HuH-7 (cell line): ENCODE results near the gene HGS.
A peak's percentile ranks its signal among the peaks of the same experiment; 100 is the strongest.
"Not testable (repeated sequence)": the region's sequence is repeated elsewhere in the genome, so short reads cannot be mapped to it uniquely, and the experiment has no call there.

Experiments
- DNase-seq: peaks from one replicate; pipeline ENCODE4 v3.0.0; 2011; ENCODE audit warnings: low spot score

HGS gene

DNA sequence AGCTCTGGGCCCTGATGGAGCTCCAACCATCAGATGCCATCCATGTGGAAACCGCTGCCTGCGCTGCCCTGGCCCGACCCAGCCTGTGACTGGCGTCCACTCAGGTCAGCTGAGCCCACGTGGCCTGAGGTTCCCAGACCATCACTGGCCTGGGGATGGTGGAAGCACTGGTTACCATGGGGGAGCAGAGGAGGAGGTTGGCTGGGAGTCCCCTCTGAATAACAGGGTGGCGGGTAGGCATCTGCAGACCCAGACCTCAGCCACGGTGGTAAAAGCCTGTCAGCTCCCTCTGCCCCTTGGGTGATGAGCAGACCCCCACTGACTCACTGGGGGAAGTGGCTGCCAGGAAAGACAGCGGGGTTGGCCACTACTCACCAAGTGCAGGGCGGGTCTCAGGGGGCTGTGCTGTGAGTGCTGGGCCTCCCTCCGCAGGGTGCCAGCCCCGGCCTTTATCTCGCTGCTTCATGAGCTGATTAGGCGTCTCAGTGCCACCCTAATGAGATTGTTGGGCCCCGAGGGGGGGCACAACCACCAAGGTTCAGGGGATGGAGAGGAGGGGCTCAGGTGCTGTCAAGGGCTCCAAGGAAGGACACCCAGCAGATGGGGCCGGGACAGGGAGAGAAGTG is 27.6 kb upstream of the HGS start, which contains the start of gene PDE6G:
Gene PDE6G (minus strand): TSS at position 425 of the 626 bp plus-strand sequence. CDS start 3,237 bp downstream, outside the sequence.
- no peak for DNase-seq

DNA sequence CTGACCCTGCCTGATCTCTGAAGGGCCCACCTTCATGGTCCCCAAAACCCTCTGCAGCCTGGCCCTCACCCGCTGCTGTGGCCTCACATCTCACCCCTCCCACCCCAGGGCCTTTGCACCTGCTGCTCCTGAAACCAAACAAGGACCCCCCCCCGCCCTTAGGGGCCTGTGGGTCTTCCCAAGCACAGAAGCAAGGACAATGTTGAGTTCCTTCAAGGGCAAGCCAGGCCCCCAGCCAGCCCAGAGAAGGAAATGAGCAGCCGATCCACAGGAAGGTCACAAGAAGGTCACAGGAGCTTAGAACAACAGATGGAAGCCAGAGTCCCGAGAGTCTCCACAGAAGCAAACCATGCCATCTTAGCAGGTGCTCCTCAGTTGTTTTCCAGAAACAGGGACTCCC is 27.0 kb upstream of the HGS start:
- no peak for DNase-seq

DNA sequence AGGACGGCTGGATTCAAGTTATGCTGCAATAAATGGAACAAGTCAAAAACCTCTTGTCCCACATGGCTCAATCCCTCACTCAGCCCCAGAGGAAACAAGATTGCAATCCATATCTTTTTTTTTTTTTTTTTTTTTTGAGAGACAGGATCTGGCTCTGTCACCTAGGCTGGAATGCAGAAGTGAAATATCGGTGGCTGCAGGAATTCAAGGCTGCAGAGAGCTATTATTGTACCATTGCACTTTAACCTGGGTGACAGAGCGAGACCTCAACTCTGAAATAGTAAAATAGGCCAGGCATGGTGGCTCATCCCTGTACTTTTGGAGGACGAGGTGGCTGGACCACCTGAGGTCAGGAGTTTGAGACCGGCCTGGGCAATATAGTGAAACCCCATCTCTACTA is 24.8 kb upstream of the HGS start:
- no peak for DNase-seq

DNA sequence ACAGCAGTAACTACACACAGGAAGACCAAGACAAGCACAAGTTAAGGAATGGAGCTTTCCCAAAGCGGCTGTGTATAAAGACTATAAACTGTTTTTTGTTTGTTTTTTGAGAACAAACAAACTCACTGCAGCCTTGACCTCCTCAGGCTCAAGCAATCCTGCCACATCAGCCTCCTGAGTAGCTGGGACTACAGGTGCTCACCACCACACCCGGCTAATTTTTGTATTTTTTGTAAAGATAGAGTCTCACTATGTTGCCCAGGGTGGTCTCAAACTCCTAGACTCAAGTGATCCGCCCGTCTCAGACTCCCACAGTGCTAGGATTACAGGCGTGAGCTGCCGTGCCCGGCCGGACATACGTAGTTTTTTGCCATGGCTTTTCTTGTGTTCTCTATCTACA is 23.4 kb upstream of the HGS start:
- DNase-seq: no peak

DNA sequence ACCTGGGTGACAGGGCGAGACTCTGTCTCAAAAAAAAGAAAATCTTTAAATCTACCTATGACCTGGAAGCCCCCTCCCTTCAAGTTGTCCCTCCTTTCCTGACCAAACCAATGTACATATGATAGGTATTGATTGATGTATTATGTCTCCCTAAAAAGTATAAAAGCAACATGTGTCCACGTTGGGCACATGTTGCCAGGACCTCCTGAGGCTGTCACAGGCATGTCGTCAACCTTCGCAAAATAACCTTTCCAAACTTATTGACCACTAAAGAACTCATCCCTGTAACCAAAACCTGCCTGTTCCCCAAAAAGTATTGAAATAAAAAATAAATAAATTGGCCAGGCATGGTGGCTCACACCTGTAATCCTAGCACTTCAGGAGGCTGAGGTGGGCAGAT is 21.8 kb upstream of the HGS start:
- DNase-seq: no peak

DNA sequence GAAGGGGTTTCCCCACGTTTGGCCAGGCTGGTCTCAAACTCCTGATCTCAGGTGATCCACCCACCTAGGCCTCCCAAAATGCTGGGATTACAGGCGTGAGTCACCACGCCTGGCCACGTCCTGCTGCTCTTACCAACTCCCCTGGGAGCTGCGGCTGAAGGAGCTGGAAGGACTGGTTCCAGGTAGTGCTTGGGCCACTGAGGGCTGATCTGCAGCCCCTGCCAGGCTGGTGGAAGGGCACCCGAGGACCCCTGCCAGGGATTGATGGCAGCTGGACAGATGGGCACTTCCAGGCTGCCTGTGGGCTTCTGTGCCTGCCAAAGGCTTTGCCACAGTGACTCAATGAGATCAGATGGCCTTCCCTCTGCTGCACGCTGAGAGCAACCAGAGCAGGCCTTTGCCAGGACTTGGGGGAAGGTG is 19.8 kb upstream of the HGS start:
- no peak for DNase-seq

DNA sequence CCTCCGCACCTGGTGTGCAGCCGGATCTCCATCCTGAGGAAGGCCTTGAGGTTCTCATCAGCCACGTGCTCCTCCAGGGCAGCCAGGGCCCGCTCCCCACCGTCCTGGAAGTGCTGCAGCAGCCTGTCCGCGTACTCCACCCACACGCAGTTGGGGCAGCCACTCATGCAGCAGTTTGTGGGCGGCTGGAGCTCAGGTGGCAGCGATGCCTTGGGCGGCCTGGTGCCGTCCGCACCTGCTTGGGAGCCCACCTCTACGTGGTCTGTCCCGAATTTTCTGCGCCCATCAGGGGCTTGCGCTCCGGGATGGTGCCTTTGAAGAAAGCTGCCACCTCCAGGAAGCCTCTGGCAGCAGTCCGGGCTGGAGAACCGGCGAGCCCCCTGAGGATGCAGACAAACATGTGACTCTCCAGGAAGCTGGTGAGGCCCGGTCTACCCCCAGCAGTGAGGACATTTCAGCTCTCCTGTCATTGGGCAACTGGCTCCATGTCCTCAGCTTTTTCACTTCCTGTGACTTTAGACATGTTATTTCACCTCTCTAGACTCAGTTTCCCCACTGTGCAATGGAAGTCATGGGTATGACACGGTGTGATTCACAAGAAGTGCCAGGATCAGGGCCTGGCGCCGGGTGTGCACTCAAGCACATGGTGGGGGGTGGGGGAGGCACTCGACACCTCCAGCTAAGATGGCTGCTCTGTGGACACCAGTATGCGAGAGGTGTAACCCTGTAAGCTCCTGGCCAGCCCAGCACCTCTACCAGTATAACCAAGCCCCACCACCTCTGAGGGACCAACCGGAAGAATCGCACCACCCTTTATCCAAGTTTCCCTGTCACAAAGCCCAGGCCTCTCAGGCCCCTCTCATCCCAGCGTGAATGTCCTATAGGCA is 18.4 kb upstream of the HGS start:
- peak; percentile 49 for DNase-seq

DNA sequence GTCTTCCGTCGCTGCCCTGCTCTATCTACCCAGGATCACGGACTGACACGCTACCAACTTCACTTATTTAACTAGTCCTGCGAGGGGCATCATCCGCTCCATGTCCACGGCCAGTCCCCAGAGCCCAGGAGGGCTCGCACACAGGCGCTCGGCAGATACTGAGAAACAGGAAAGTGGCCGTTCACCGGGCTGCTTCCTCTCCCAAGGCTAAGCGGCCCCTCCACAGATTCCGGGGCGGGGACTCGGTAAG is 17.8 kb upstream of the HGS start:
- DNase-seq: no peak

DNA sequence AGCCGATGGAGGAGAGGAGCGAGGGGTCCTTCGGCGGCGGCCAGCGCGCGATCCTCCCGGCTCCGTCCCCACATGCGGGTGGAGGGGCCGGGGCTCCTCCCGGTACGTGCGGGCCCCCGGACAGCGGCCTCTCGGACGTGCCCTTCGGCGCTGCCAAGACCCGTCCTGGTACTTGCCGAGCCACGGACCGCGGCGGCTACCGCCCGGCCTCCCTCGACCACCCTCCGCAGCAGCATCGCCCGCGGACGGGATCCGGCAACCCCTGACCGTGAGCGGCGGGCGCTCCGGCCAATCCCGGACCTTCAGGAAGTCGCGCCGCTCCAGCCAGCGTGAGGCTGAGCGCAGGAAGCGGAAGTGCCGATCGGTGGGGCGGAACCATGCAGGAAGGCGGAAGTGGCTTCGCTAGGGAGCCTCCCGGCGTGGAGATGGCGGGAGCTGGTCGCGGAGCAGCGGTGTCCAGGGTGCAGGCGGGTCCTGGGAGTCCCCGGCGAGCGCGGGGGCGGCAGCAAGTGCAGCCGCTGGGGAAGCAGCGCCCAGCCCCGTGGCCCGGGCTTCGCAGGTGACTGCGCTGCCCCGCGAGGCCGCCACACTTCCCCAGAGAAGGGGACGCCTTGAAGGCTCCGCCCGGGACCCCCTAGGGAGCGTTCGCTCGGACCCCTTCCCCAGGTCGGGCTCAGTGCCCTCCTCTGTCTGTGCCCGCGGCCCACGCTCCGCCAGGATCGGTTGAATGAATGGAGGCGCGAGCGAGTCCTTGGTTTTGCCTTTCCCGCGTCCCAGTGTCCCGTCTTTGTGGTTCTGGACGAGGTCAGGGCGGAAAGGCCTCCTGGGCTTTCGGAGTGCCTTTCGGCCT is 17.2 kb upstream of the HGS start, which contains the start of the genes CCDC137 and OXLD1:
Gene CCDC137 (plus strand): TSS at position 396 of the 850 bp plus-strand sequence. CDS start 30 bp downstream, at position 426.
Gene OXLD1 (minus strand): TSS at position 264 of the 850 bp plus-strand sequence. CDS start 28 bp downstream, at position 236.
- peak; percentile 99 for DNase-seq

DNA sequence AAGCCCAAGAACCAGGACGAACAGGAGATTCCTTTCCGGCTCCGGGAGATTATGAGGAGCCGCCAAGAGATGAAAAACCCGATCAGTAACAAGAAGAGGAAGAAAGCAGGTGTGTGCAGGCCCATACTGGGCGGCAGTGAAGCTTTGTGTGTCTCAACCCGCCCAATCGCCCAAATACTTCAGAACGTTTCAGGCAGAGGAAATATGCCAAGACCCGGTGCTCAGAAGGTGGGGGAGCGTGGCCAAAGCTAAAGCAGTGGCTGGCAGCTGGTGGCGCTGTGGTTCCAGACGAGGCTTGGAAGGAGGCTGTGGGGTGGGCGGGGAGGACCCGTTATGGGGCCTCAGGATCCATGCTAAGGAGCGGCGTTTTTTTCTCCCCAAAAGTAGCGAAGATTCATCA is 16.1 kb upstream of the HGS start:
- no peak for DNase-seq

DNA sequence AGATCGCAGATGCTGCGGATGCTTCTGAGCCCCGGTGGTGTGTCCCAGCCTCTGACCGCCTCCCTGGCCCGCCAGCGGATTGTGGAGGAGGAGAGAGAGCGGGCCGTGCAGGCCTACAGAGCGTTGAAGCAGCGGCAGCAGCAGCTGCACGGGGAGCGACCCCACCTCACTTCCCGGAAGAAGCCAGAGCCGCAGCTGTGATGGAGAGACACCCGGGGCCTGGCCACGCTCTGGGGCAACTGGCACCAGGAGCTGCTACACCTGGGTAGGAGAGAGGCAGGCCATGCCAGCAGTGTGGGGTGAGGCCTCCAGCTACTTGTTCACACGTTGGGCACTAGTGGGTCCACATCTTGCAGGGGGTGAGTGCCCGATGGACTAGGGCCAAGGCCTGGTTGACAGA is 11.3 kb upstream of the HGS start:
- no peak for DNase-seq

DNA sequence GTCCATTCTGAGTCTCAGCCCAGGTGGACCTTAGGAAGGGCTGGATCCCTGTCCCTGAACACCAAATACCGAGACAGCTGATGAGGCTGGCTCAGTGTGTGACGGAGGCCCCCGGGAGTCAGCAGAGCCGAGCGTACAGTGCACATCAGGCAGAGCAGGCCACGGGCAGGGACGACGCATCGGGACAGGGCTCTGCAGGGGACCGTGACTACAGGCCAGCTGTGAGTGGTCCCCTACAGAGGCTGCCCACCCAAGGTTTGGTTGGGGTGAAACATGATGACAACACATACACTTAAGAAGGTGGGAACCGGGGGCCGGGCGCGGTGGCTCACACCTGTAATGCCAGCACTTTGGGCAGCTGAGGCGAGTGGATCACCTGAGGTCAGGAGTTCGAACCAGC is 10.9 kb upstream of the HGS start:
- DNase-seq: no peak

DNA sequence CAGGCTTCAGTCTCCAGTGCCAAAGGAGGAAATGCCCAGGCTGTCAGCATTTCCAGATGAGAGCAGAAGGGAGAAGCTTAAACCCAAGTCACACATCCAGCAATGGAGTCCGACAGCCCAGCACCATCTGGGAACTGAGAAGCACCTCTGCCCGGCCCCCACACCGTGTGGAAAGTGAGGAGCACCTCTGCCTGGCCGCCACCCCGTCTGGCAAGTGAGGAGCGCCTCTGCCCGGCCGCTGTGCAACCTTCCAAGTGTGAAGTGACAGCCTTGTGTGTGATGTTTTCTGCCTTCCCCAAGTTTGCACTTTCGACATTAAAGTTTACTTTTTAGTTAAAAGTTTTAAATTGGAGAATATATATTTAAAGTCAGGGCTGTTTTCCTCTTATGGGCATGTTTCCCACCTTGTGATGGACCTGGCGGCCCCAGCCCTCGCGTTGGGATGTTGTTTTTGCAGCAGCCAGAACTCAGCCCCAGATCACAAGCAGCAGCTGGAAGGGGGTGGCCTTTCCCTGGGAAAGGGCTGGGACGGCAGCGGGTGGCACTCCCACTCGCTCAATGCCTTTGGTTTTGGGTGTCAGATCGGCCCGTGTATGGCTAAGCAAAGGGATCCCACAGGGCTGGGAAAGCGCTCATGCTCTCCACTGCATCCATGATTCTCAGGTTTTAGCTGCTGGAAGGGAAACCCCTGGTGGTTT is 10.1 kb upstream of the HGS start:
- no peak for DNase-seq

DNA sequence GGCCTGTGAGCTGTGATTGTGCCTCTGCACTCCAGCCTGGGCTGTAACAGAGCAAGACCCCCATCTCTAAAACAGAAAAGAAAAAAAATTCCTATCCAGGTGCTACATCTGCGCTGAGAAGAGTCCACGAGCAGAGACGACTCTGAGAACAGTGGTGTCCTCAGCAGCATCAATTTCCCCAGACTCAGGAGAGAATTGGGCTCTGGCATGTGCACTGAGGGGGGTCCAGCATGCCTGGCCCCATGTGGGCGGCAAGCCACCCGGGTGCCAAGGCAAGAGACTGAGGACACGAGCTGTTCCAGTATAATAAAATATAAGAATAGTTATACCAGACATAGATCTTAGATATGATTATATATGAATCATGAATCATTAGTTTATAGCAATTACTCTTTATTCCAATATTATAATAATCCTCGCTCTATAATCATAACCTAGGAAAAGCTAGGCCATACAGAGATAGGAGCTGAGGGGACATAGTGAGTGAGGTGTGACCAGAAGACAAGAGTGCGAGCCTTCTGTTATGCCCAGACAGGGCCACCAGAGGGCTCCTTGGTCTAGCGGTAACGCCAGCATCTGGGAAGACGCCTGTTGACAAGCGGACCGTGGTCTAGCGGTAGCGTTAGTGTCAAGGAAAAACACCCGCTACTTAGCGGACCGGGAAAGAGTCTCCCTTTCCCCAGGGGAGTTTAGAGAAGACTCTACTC is 8.1 kb upstream of the HGS start:
- not testable (repeated sequence) for DNase-seq

DNA sequence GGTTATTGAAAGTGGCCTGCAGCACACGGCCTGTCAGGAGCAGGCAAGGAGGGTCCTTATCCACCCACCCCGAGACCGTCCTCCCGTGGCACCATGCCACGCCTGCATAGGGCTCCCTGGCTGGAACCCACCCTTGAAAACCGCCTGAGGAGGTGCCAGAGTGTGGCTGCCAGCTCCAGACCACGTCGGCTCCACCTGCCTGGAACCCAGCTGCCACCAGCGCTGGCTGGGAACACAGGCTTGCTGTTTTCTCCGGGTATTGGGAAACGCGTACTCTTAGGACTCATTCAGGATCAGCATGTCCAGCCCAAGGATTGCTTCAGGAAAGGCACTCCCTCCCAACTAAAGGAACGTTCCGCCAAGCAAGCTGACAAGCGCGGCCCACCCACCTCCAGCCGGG is 6.9 kb upstream of the HGS start:
- DNase-seq: no peak

DNA sequence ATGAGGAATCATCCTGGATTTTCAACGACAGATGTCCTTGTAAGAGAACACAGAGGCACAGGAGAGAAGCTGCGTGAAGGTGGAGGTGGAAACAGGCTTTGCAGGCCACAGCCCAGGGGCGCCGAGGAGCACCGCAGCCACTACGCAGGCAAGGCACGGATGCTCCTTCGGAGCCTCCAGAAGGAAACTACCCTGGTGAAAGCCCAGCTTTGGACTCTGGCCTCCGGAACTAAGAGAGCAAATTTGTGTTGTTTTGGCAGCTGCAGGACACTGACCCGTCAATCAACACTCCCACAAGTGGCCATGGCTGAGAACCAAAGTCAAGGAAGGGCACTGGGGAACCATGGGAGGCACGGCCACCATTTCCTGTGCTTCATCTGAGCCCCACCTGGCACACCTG is 3.7 kb upstream of the HGS start:
- no peak for DNase-seq

DNA sequence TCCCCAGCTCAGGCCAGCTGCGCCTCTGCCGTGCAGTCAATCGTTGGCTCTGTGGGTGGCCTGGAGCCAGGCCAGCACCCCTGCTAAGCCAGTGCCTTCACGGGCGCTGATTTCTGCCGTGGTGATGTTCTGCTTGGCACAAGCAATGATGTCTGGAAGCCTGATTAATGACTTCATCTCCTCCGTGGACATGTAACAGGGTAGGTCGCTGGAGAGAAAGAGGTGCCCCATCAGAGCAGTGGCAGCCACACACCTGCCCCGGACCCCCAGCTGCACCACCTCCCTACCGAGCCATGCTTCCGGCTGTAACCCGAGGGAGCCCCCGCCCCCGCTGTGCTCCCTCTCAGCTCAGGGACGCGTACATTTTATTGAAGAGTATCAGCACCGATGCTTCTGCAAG is 2.1 kb upstream of the HGS start:
- DNase-seq: no peak

DNA sequence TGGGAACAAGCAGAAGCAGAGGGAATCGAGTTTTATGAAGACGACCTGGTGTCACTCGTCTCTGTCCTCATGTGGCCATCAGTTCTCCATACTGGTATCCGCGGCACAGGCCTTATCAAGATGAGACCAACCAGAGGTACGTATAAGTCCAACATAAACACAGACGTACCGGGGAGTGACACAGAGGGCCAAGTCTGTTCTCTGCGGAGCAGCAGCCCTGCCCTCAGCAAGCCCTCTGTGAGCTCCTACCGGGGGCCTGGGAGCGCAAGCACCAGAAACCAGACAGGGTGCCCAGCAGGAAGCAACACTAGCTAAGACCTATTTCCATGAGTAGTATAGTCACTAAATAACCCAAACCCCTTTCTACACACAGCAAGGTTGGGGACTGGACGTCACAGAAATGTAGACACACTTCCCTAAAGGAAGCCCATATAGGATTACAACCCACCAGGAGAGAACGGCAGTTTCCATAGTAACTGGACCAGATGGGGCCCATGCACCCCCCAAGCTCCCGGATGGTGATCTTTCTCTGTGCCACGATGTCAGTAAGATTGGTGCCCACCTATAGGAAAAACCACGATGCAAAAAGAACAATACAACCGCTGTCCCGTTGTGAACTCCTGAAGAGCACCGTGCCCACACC is 1.1 kb upstream of the HGS start:
- no peak for DNase-seq

DNA sequence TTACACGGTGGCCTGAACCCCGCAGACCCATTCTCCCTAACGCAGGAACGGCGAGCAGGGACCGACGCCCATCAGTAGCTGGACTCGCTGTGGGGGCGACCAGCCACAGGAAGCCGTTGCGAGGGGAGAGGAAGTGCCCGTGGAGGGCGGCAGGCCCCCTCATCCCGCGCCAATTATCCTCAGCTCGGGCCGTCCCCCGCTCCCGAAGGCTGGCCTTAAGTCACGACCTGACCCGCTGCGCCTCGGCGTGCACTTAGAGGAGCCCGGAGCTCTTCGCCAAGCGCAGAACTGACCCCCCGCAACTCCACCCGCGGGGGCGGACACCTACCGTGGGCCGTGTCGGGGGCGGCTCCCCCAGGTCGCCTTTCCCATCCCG is 615 bp upstream of the HGS start:
- no peak for DNase-seq

DNA sequence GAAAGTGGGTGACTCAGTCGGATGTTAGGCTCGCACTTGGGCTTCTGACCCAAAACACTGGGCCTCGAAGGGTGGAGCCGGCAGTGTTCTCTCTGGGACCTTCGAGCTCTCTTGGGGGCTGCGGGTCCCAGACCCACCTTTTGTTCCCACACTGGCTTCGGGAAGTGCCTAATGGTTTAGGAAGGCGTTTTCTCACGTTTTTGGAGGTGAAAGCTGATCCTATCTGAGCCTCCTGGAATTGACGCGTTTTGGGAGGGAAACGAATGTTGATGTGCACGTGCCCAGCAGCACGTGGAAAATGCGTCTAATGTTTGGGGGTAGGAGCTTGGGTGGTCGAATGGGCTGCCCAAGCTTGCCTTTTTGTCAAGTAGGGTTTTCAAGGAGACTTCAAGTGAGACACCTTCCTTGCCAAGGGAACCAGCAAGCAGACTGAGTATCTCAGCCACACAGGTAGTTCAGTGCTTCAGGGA is 666 bp downstream of the HGS start:
- no peak for DNase-seq

DNA sequence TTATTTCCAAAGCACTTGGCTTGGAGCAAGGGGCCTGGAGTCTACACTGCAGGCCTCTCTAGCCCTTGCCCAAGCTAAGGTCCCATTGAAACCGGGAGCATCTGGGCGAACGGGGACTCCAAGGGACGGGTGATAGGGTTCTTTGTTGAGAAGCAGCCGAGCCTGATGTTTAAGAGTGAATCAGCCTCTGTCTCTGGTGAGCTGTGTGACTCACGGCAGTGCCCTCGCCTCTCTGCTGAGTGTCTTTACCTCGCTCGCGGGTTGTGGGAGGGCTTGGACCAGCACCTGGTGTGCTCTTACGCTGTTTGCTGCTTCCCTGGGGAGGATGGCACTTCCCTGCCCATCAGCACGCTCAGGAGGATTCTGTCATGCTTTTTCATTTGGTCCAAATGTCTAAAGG is 1.3 kb downstream of the HGS start:
- DNase-seq: no peak
